Mesothelial cell of epicardium (in vitro differentiated cells): ENCODE measurements around the gene ADARB2. TPM values are rescaled to one million over a fixed set of nuclear protein-coding genes. Genes with fewer than 3 reads are reported as not detected.

Source experiments
- DNase-seq, 2 experiments: peaks; one replicate each; pipeline ENCODE4 v3.0.0; 2021; ENCODE audit warnings: low spot score in 2 of 2; ENCODE audit not compliant: unreplicated experiment in 2 of 2
- H3K27ac Mint-ChIP-seq: 2 replicates; pipeline ENCODE4 v1.8.0; 2021; ENCODE audit warnings: mixed read lengths
- H3K27me3 Mint-ChIP-seq: 2 replicates; pipeline ENCODE4 v1.8.0; 2021; ENCODE audit warnings: low read depth, mixed read lengths
- H3K36me3 Mint-ChIP-seq: 2 replicates; pipeline ENCODE4 v1.8.0; 2021; ENCODE audit warnings: mixed read lengths
- H3K4me1 Mint-ChIP-seq: 2 replicates; pipeline ENCODE4 v1.8.0; 2021; ENCODE audit warnings: mixed read lengths
- H3K4me3 Mint-ChIP-seq: 2 replicates; pipeline ENCODE4 v1.8.0; 2021; ENCODE audit warnings: mild to moderate bottlenecking, moderate library complexity, mixed read lengths
- H3K9me3 Mint-ChIP-seq: 2 replicates; pipeline ENCODE4 v1.8.0; 2021; ENCODE audit warnings: mixed read lengths
- CTCF ChIP-seq: fragments of 200-600 bp; sonication (generic); IDR thresholded peaks from one replicate; pipeline ENCODE4 v1.5.0; 2021; ENCODE audit warnings: antibody characterized with exemption; ENCODE audit not compliant: unreplicated experiment
- total RNA-seq: library from RNA; stranded (reverse); gene quantifications from 3 replicates; pipeline ENCODE4 v1.2.1, GENCODE V29; 2021

ADARB2 gene
- total RNA-seq, 1 donor from 2014 or later, result 0.38 TPM

- H3K36me3 Mint-ChIP-seq, result no peaks in the 10 kb centered on the region
- H3K4me3 Mint-ChIP-seq, result no peak overlapping the region
- no peak overlapping the region for H3K27ac Mint-ChIP-seq
- H3K27me3 Mint-ChIP-seq, result peaks cover 69% of the 10 kb centered on the region
- DNase-seq, result peak in 1 of 2 experiments; percentile 16
- no peaks in the 10 kb centered on the region for H3K4me1 Mint-ChIP-seq
- no peak for TF ChIP-seq CTCF
- H3K9me3 Mint-ChIP-seq, result no peaks in the 10 kb centered on the region
These were observed 358.9 kb downstream of the ADARB2 start for GRCh38 chr10:1378473-1378872.

- Mint-ChIP-seq H3K27me3 (peaks cover 66% of the 10 kb centered on the region), H3K36me3 (no peaks in the 10 kb centered on the region), H3K9me3 (no peaks in the 10 kb centered on the region), H3K4me1 (no peaks in the 10 kb centered on the region), H3K4me3 (no peak overlapping the region), H3K27ac (no peak overlapping the region)
- TF ChIP-seq CTCF, result no peak
- peak in 1 of 2 experiments; percentile 32 for DNase-seq
These were observed 359.5 kb downstream of the ADARB2 start for GRCh38 chr10:1377740-1378397.

- no peaks in the 10 kb centered on the region for H3K9me3 Mint-ChIP-seq
- H3K27ac Mint-ChIP-seq, result no peak overlapping the region
- no peak for DNase-seq
- TF ChIP-seq CTCF, result no peak
- no peak overlapping the region for H3K4me3 Mint-ChIP-seq
- no peaks in the 10 kb centered on the region for H3K4me1 Mint-ChIP-seq
- H3K36me3 Mint-ChIP-seq, result no peaks in the 10 kb centered on the region
- peaks cover 62% of the 10 kb centered on the region for H3K27me3 Mint-ChIP-seq
These were observed 360.1 kb downstream of the ADARB2 start for GRCh38 chr10:1377231-1377630.

GRCh38 chr10:1376384-1376945 is 360.9 kb downstream of the ADARB2 start:
- TF ChIP-seq CTCF, result no peak
- H3K4me1 Mint-ChIP-seq, result no peaks in the 10 kb centered on the region
- no peak for DNase-seq
- H3K27me3 Mint-ChIP-seq, result peaks cover 56% of the 10 kb centered on the region
- no peaks in the 10 kb centered on the region for H3K9me3 Mint-ChIP-seq
- no peaks in the 10 kb centered on the region for H3K36me3 Mint-ChIP-seq
- no peak overlapping the region for H3K27ac Mint-ChIP-seq
- no peak overlapping the region for H3K4me3 Mint-ChIP-seq

- Mint-ChIP-seq H3K36me3 (no peaks in the 10 kb centered on the region), H3K27ac (no peak overlapping the region), H3K4me1 (no peaks in the 10 kb centered on the region), H3K9me3 (no peaks in the 10 kb centered on the region), H3K4me3 (no peak overlapping the region), H3K27me3 (peaks cover 51% of the 10 kb centered on the region)
- no peak for TF ChIP-seq CTCF
- no peak for DNase-seq
These were observed 361.8 kb downstream of the ADARB2 start for GRCh38 chr10:1375346-1376170.
